Measurements from ENCODE around the gene KCTD11.

GRCh38 chr17:7369825-7370224, 17.9 kb downstream of the KCTD11 start:
- TF ChIP-seq, protein P1, sequence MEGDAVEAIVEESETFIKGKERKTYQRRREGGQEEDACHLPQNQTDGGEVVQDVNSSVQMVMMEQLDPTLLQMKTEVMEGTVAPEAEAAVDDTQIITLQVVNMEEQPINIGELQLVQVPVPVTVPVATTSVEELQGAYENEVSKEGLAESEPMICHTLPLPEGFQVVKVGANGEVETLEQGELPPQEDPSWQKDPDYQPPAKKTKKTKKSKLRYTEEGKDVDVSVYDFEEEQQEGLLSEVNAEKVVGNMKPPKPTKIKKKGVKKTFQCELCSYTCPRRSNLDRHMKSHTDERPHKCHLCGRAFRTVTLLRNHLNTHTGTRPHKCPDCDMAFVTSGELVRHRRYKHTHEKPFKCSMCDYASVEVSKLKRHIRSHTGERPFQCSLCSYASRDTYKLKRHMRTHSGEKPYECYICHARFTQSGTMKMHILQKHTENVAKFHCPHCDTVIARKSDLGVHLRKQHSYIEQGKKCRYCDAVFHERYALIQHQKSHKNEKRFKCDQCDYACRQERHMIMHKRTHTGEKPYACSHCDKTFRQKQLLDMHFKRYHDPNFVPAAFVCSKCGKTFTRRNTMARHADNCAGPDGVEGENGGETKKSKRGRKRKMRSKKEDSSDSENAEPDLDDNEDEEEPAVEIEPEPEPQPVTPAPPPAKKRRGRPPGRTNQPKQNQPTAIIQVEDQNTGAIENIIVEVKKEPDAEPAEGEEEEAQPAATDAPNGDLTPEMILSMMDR (conservative IDR thresholded peaks at IDR 0.05; ENCODE audit: low read length) = no peak
- no peak for TF ChIP-seq EZH2phosphoT487 (IDR thresholded peaks at IDR 0.05; ENCODE audit: borderline replicate concordance, low read depth, low read length)
